NCI-H524 (cell line): ENCODE results near the gene MPG.

Source experiments
- DNase-seq, 2 experiments: peaks; one replicate each; lab custom pipeline; 2025; lab: John Stamatoyannopoulos, UW

Gene MPG

GRCh38 chr16:50769-51591 is 27.0 kb upstream of the MPG start:
- no peak for DNase-seq

DNA sequence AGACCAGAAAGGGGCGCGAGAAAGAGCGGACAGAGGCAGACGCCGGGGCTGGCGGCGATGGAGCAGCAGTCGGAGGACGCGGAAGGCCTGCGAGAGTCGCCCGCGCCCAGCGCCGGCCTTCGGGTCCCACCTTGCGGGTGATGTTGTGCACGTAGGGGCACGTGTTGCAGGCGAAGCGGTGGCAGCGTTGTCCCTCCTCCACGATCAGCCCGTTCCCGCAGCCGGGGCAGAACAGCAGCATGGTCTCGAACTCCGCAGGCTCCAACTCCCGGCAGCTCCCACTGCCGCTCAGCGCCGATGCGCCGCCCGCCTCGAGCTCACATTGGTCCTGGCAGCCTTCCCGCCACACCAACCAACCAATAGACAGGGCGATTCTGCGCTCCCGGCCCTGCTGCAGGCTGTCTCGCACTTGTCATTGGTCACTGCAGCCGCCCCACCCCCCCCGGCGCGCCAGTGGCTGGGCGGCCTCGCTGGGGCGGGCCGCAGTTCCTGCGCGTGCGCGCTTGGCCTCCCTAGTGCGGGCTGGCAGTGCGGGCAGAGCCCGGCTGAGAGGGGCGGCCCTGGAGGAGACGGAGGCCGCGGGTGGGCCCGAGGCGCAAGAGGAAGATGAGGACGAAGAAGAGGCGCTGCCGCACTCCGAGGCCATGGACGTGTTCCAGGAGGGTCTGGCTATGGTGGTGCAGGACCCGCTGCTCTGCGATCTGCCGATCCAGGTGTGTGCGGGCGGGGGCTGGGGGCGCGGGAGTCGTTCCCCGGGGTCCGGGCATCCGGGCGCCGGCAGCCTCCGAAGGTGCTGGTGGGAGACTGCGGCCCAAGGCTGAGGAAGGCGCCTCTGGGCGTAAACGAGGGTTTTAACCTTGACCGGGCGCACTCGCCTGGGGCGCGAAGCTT is 24.4 kb upstream of the MPG start, which contains the start of the genes POLR3K and SNRNP25:
Gene POLR3K (minus strand): TSS at position 263 of the 891 bp plus-strand sequence. CDS start 22 bp downstream, at position 241.
Gene SNRNP25 (plus strand): TSS at position 483 of the 891 bp plus-strand sequence. CDS start 189 bp downstream, at position 672.
- DNase-seq = peak; percentile 98 to 99

GRCh38 chr16:54237-54581 is 23.8 kb upstream of the MPG start:
- no peak for DNase-seq

DNA sequence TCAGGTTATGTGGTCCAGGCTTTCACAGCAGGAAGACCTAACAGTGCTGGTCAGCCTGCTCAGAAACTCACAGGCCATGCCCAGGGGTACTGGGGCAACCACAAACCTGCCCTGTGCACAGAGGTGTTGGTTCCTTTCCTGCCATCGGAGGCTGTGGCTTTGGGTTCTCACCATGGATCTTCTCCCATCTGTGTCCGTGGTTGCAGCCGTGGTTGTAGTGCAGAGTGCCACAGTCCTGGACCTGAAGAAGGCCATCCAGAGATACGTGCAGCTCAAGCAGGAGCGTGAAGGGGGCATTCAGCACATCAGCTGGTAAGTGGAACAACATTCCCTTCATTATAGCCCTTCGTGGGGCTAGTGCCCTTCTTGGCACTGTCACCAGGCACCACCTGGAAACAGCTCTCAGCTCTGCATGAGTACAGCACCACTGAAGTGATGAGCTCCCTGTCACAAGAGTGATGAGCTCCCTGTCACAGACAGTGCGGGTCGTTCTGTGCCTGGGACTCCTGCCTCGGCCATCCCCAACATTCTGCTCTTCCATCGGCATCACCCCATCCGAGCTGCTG is 22.4 kb upstream of the MPG start:
- DNase-seq = no peak

DNA sequence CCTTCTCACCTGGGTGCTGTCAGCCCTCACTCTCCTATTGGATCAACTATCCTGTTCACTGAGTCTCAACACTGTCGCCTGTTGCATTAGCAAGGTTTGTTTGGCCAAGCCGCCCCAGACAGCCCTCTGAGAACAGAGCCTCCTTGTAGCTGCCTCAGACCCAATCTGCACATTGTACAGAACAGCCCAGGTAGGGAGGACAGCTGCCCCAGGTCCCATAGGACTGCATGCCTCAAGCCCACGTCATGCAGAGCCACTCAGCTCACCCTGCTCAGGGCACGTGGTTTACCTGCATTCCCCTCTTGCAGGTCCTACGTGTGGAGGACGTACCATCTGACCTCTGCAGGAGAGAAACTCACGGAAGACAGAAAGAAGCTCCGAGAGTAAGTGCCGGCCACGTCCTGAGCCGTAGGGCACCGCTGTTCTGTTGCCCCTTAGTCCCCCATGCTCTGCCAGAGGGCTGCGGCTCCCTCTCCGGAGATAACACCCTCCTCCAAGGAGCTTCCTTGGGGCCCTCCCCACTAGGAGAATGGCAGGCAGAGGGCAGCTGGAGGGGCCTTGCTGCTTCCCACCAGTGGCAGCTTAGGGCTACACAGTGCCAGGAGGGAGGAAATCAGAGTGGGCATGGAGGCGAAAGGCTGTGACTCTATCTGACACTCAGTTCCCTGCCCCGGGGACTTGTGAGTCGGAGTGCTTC is 21.6 kb upstream of the MPG start:
- no peak for DNase-seq

GRCh38 chr16:57711-58110 is 20.3 kb upstream of the MPG start:
- no peak for DNase-seq

DNA sequence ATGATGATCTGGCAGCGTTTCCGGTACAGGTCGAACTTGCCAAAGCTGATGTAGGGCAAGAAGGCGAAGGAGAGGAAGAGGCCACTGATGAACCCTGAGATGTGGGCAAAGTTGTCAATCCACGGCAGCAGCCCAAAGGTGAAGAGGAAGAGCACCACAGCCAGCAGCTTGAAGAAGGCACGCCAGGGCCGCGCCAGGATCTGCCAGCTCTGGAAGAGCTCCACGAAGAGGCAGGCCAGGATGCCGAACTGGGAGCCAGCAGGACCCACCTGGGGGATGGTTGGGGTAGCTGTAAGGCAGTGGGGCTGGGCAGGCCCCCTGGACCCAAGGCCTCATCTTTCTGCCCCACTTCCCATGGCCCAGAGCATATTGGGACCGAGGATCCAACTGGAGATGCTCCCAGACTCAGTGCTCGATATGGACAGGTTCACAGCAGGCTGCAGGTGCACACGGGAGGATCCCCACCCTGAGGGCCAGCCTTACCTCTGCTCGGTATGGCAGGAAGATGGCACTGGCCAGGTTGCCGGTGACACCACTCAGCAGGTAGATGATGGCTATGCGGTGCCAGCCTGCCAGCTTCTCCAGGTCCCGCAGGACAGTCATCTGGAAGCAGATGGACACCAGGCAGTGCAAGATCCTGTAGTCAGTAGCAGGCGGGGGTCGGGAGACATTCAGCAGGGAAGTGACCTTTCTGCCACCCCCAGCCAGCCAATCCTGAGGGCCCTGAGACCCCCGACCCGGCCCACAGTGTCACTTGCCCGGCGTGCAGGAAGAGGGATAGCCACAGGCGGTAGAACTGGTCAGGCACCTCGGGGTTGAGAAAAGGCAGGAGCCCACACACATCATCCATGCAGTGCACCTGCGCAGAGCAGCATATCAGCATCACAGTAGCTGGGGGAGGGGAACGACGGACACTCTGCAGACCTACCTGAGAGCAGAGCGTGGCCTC is 19.3 kb upstream of the MPG start:
- no peak for DNase-seq

DNA sequence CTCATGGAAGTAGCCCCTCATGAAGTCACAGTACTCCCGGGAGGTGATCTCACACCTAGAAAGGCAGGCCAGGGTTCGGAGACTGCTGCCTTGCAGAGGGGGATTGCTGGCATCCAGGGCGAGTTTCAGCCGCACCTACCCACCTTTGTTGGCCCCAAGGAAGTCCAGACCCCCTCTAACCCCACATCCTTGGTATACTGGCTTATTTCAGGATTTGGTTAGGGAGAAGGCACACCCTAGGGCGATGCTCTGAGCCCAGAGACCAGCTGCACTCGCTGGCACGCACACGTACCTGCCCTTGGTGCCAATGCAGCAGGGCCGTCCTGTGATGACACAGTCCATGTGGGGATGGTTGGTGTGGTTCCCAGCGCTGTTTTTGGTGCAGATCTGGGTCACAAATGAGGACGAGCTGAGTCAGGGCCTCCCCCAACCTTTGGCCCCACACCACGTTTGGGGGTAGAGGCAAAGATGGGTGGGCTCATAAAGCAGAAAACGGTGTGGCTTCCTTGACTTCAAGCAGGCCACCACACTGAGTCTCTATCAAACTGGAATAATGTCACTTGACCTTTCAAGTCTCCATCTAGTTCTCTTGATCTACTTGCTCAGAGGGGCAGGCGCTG is 18.5 kb upstream of the MPG start:
- no peak for DNase-seq

DNA sequence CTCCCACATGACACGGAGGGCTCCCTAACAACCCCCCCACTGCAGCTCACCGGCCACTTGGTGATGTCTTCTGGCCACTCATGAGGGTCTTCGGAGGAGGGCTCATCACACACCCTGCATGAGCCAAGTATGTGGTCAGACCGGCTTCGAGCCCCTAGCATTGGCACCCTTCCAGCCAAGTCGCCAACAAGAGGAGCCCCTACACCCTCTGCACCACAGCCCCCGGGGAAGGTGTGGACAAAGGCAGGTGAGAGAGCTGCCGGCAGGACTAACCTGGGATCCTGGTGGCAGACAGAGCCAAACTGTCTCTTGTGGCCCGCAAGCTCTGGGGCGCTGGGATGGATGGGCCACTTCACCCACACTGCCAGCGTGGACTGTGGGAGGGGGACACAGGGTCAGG is 17.9 kb upstream of the MPG start:
- no peak for DNase-seq

- no peak for DNase-seq
These were observed 16.8 kb upstream of the MPG start for GRCh38 chr16:60929-61878.

GRCh38 chr16:61879-62281 is 16.1 kb upstream of the MPG start:
- no peak for DNase-seq

- DNase-seq = no peak
These were observed 15.6 kb upstream of the MPG start for GRCh38 chr16:62283-62967.

DNA sequence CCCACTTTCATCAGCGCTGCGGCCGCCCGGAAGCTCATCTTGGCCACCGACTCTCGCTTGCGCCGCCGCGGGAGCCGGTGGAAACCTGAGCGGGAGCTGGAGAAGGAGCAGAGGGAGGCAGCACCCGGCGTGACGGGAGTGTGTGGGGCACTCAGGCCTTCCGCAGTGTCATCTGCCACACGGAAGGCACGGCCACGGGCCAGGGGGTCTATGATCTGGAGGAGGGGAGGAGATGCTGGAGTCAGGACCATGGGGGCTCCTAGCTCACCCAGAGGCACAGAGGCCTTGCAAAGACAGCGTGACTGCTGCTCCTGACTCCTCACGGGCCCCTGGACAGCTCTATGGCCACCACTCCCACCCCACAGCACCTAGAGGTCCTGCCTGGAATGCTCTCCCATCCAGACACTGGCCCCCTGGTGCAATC is 15.0 kb upstream of the MPG start:
- no peak for DNase-seq

DNA sequence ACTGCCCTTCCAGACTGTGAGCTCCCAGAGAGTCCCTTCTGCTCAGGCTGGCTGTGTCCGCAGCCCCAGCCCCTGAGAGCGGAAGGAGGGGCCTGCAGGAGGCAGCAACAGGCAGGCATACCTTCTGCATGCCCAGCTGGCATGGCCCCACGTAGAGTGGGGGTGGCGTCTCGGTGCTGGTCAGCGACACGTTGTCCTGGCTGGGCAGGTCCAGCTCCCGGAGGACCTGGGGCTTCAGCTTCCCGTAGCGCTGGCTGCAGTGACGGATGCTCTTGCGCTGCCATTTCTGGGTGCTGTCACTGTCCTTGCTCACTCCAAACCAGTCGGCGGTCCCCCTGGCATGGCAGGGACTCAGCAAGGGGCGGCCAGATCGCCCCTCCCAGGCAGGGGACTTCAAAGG is 14.6 kb upstream of the MPG start:
- DNase-seq = no peak

GRCh38 chr16:63998-64913 is 13.8 kb upstream of the MPG start:
- DNase-seq = no peak

- no peak for DNase-seq
These were observed 13.1 kb upstream of the MPG start for GRCh38 chr16:64914-65255.

GRCh38 chr16:65745-66144 is 12.3 kb upstream of the MPG start:
- peak; percentile 21 to 73 for DNase-seq
